GM19324 (cell line): ENCODE results near the gene PLXND1.
A peak's percentile ranks its signal among the peaks of the same experiment; 100 is the strongest.
"Not testable (repeated sequence)": the region's sequence is repeated elsewhere in the genome, so short reads cannot be mapped to it uniquely, and the experiment has no call there.

Experiments used
- ATAC-seq: cut with Tn5 transposase; IDR thresholded peaks from one replicate; pipeline ENCODE4 v1.9.1; 2021; ENCODE audit warnings: mild to moderate bottlenecking, moderate library complexity; ENCODE audit not compliant: unreplicated experiment, low FRiP score

Gene PLXND1

DNA sequence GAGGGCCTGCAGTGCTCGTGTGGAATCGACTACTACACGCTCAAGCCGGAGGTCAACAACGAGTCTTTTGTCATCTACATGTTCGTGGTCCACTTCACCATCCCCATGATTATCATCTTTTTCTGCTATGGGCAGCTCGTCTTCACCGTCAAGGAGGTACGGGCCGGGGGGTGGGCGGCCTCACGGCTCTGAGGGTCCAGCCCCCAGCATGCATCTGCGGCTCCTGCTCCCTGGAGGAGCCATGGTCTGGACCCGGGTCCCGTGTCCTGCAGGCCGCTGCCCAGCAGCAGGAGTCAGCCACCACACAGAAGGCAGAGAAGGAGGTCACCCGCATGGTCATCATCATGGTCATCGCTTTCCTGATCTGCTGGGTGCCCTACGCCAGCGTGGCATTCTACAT lies 74.2 kb downstream of the PLXND1 start:
- ATAC-seq: no peak

DNA sequence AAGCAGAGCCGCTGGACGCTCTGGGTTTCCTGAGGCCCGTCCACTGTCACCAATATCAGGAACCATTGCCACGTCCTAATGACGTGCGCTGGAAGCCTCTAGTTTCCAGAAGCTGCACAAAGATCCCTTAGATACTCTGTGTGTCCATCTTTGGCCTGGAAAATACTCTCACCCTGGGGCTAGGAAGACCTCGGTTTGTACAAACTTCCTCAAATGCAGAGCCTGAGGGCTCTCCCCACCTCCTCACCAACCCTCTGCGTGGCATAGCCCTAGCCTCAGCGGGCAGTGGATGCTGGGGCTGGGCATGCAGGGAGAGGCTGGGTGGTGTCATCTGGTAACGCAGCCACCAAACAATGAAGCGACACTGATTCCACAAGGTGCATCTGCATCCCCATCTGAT lies 74.8 kb downstream of the PLXND1 start:
- ATAC-seq: no peak

GRCh38 chr3:129530821-129531220 lies 75.7 kb downstream of the PLXND1 start:
- no peak for ATAC-seq

- ATAC-seq: no peak
These were observed 76.2 kb downstream of the PLXND1 start for GRCh38 chr3:129530251-129530791.

DNA sequence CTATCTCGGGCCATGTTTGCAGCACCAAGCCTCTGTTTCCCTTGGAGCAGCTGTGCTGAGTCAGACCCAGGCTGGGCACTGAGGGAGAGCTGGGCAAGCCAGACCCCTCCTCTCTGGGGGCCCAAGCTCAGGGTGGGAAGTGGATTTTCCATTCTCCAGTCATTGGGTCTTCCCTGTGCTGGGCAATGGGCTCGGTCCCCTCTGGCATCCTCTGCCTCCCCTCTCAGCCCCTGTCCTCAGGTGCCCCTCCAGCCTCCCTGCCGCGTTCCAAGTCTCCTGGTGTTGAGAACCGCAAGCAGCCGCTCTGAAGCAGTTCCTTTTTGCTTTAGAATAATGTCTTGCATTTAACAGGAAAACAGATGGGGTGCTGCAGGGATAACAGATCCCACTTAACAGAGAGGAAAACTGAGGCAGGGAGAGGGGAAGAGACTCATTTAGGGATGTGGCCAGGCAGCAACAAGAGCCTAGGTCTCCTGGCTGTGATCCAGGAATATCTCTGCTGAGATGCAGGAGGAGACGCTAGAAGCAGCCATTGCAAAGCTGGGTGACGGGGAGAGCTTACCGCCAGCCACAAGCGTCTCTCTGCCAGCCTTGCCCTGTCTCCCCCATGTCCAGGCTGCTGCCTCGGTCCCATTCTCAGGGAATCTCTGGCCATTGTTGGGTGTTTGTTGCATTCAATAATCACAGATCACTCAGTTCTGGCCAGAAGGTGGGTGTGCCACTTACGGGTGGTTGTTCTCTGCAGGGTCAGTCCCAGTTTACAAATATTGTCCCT lies 76.9 kb downstream of the PLXND1 start:
- no peak for ATAC-seq

DNA sequence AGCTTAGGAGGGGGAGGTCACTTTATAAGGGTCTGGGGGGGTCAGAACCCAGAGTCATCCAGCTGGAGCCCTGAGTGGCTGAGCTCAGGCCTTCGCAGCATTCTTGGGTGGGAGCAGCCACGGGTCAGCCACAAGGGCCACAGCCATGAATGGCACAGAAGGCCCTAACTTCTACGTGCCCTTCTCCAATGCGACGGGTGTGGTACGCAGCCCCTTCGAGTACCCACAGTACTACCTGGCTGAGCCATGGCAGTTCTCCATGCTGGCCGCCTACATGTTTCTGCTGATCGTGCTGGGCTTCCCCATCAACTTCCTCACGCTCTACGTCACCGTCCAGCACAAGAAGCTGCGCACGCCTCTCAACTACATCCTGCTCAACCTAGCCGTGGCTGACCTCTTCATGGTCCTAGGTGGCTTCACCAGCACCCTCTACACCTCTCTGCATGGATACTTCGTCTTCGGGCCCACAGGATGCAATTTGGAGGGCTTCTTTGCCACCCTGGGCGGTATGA lies 77.8 kb downstream of the PLXND1 start, which contains the start of gene RHO:
Gene RHO (plus strand): TSS at position 51 of the 512 bp plus-strand sequence. CDS start 95 bp downstream, at position 146.
- ATAC-seq: no peak

DNA sequence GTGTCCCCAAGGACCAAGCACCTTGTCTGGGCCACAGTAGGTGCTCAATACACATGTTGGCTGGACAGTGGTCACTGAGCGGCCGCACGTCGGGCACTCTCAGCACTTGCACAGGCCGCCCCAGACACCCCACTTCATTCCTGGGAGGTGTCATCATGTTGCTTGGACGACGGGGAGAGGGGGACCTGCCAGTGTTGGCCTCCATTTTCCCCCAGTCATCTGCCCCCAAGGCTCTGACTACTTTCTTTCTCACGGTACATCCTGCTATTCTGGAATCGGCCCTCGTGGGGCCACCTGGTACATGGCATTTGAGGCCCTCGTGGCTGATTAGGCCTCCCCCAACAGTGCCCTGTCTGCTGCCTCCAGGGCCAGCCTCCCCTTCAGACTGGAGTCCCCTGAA lies 79.2 kb downstream of the PLXND1 start:
- ATAC-seq: no peak

DNA sequence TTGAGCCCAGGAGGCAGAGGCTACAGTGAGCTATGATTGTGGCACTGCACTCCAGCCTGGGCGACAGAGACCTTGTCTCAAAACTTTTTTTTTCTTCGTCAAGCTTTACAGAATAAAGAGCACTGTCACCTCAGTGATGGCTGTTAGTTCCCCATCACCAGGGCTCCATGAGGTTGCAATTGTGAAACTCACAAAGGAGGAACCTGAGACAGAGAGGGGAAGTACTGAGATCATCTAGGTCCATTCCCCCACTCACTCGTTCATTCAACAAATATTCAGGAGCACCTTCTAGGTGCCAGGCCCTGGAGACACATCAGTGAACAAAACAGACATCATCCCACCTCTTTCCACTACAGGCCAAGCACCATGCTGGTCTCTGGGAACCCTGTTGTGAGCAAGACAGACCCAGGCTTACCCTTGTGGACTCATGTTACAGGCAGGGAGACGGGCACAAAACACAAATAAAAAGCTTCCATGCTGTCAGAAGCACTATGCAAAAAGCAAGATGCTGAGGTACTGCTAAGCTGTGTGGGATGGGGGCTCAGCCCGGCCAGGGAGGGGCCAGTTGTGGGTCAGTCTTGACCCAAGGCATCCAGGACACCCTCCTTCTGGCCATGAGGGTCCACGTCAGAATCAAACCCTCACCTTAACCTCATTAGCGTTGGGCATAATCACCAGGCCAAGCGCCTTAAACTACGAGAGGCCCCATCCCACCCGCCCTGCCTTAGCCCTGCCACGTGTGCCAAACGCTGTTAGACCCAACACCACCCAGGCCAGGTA lies 80.2 kb downstream of the PLXND1 start:
- peak; percentile 69 for ATAC-seq

DNA sequence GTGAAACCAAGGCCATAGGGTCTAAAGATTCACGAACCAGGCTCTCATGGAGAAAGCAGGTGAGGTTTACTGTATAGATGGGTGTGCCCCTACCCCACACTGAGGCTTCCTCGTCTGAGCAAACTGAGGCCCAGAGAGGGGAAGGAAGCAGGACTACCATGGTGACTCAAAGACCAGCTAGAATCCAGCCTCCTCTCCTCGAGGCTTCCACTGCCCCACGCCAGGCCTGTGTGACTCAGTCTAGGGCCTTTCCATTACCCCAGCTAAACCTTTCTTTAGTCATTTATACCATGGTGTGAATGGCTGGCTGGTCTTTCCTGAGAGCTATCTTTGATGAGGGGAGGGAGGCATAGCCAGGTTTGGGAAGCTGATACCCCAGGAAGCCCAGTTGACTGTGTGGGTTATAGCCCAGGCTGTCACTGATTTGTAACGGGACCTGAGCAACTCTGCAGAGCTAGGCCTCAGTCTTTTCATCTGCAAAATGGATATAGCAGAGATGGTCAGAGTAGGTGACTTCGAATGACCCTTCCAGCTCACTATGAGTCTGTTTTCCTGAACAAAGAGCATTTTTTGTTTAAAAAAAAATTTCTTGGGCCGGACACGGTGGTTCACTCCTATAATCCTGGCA lies 81.0 kb downstream of the PLXND1 start:
- ATAC-seq: no peak

GRCh38 chr3:129524081-129524480 lies 82.4 kb downstream of the PLXND1 start:
- ATAC-seq: no peak

GRCh38 chr3:129522953-129523352 lies 83.5 kb downstream of the PLXND1 start:
- no peak for ATAC-seq

- no peak for ATAC-seq
These were observed 84.9 kb downstream of the PLXND1 start for GRCh38 chr3:129521611-129522010.

DNA sequence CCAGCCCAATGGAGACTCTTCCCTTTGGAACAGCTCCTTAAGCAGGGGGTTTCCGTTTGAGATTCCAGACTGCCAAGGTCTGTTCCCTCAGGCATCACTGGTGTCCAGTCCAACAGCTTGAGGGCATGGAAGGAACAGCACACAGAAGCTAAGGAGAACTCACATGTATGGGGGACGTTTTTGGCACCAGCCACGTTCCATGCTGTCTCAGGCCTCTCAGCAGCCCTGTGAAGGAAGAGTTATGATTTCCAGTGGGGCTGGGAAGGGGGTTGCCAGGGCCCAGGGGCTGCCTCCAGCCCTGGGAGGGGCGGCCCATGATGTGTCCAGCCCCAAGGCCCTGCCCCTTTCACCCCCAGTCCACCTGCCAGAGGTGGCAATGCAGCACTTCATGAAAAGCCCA lies 85.5 kb downstream of the PLXND1 start:
- no peak for ATAC-seq

DNA sequence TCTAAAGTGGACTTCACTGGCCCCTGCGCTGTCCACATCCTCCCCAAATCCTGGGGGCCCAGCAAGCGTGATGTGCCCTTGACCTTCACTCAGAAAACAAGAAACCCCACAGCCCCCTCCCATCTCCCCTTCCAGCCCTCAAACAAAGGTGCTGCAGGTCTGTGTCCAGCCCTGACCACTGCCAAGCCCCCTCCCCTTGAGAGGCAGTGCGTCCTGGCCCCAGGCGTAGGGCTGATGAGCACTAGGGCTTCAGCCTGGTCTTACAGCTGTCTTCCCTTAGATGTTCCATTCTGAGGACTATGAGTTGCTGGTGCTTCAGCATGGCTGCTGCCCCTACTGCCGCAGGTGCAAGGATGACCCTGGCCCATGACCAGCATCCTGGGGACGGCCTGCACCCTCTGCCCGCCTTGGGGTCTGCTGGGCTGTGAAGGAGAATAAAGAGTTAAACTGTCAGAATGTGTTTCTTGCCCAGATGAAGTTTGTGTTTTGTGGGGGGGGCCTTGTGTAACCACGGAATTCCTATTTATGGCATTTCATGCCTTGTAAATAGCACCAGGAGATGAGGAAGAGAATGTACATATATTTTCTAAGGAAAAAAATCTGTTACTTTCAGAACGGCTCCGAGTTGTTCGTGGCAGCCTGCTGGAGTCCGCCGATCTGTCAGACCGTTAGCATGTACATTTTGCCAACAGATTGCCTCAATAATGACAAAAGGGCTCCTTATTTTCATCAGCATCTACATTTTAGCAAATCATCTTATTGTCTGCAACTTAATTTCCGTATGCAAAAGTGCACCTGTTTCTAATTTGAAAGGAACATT lies 86.4 kb downstream of the PLXND1 start:
- ATAC-seq: no peak

DNA sequence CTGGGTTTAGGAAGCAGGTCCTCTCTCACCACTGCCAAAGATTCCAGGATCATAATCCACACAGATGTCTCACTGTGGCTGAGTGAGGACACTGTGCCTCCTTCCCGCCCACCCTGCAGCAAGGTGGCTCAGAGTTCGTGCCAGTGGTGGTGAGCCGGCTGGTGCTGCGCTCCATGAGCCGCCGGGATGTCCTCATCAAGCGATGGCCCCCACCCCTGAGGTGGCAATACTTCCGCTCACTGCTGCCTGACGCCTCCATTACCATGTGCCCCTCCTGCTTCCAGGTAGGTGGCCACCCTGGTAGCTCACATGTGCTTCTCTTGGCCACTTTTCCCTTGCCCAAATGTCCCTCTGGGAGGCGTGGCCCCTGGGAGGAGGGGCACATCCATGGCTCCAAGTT lies 87.0 kb downstream of the PLXND1 start:
- no peak for ATAC-seq

- ATAC-seq: no peak
These were observed 87.9 kb downstream of the PLXND1 start for GRCh38 chr3:129518581-129518980.

DNA sequence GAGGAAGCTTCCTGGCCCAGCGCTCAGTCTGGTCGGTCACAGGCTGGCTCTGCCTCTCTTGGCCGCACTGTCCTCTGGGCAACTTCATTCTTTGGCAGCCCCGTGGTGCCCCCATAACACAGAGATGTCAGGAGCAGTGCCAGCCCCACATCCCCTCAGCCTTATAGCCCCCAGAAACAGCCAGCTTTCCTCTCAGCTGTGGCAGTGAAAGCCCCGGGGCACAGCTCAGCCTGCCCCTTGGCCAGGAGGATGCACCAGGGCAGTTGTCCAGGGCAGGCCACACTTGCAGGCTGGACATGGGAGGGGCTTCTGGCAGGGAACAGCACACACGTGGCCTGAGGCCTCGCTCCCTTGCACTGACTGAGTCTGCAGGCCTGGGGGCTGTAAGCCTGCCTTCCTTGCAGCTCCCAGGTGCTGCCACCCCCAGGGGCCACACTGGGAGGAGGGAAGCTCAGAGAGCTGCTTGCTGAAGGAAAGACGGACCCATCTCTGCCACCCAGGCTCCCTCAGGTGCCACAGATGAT lies 88.4 kb downstream of the PLXND1 start:
- no peak for ATAC-seq

DNA sequence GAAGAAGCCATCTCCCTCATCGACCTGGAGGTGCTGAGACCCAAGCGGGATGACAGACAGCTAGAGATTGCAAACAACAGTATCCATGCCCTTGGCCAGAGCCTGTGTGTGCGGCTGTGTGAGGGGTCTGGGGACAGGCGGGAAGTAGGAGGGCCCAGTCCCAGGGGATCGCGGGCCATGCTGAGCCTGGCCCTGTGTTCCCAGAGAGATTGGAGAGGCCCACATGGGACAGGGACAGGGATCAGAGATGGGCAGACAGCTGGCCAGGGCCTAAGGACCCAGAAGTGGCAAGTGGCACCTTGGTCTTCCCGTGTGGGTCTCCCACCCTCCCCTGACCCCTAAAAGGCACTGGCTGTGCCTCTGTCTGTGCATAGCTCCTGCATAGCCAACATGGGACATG lies 89.0 kb downstream of the PLXND1 start:
- ATAC-seq: no peak

DNA sequence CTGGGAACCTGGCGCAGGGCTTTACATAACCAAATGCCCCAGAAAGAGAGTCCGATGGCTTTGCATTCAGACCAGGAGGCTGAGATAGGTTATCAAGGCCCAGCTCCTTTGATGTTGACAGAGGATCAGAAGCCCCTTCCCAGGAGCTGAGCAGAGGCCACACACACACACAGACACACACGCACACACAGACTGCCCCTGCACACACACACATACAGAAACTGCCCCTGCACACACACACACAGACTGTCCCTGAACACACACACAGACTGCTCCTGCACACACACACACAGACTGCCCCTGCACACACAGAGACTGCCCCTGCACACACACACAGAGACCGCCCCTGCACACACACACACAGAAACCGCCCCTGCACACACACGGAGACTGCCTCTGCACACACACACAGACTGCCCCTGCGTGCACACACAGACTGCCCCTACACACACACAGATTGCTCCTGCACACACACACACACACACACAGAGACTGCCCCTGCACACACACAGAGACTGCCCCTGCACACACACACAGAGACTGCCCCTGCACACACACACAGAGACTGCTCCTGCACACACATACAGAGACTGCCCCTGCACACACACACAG lies 90.5 kb downstream of the PLXND1 start:
- not testable (repeated sequence) for ATAC-seq
